OCI-LY3 (cell line): Measurements from ENCODE around the gene TSTD2.

Experiments used
- CTCF ChIP-seq: fragments of 200-600, 300-600 bp; sonication (generic); IDR thresholded peaks from 2 replicates; pipeline ENCODE4 v1.5.1; 2014; ENCODE audit warnings: antibody characterized with exemption, low read length, low read depth
- EZH2phosphoT487 ChIP-seq: fragments of 200-600 bp; shearing (Covaris generic); IDR thresholded peaks from 2 replicates; pipeline ENCODE4 v1.6.1; 2018; ENCODE audit warnings: antibody characterized with exemption, mixed run types, low read depth

GRCh38 chr9:97668485-97668884 lies 35.3 kb upstream of the TSTD2 start:
- TF ChIP-seq CTCF, result no peak
- TF ChIP-seq EZH2phosphoT487, result no peak
